NCI-H187 (cell line): Measurements from ENCODE around the gene NIP7.
"Not testable (repeated sequence)": the region's sequence is repeated elsewhere in the genome, so short reads cannot be mapped to it uniquely, and the experiment has no call there.

Experiments used
- DNase-seq, 2 experiments: peaks; one replicate each; lab custom pipeline; 2025; lab: John Stamatoyannopoulos, UW

Gene NIP7

GRCh38 chr16:69345923-69346322 is 6.4 kb downstream of the NIP7 start:
- DNase-seq, result no peak

- no peak for DNase-seq
Observed at GRCh38 chr16:69346683-69347082, 7.1 kb downstream of the NIP7 start.

DNA sequence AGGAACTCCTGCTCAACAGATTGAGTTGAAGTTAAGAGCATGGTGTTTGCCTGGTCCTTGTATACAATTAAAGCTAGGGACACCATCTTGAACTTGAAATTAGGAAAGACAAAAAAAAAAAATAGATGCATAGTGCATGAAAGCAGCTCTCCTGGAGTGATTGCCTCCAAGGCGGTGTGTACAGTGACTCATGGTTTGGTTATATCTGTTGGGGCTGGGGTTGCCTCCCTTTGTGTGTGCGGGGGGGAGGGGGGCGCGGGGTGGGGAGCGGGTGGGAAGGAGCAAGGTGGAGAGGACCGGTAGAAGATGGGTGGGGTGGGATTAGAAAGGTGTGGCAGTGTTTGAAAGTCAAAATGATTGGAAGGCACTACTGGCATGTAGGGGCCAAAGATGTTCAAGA is 8.7 kb downstream of the NIP7 start:
- DNase-seq, result no peak

DNA sequence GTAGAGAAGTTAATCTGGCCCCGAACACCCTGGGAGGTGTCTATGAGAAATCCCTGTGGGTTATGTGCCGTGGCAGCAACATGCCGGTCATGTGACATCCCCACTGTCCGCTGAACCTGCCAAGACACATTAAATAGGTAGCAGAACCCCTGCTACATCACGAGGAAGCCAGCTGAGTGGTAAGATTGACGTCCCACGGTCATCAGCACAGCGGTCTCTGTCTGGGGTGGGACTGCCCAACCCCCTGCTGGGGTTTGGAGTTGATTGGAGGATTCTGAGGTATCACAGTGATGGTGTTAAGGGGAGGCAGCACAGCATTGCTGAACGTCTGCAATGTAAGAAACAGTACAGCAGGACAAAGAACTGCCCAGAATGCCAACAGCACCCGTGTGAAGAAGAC is 10.0 kb downstream of the NIP7 start:
- no peak for DNase-seq

DNA sequence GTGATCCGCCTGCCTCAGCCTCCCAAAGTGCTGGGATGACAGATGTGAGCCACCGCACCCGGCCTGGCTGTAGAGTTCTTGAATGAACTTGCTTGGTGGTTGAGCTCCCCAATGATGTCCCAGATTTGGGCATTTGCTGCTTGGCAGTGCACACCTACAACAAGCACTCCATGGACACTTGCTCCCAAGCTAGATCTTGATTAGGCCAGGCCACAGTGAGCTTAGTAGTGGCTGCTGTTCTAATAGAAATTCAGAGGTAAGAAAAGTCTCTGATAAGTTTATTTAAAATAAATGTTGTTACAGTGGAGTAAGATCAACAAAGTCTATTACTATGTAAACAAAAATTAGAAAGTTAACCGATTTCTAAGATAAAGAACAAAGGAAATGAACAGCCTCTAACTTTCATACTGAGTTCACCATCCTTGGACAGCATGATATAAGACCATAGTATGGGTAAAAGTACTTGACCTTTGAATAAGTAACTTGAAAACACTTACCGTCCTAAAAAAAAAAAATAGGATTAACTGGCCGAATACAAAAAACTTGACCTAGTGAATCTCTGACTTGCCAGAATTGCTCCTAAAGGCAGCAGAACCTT is 11.1 kb downstream of the NIP7 start:
- no peak for DNase-seq

DNA sequence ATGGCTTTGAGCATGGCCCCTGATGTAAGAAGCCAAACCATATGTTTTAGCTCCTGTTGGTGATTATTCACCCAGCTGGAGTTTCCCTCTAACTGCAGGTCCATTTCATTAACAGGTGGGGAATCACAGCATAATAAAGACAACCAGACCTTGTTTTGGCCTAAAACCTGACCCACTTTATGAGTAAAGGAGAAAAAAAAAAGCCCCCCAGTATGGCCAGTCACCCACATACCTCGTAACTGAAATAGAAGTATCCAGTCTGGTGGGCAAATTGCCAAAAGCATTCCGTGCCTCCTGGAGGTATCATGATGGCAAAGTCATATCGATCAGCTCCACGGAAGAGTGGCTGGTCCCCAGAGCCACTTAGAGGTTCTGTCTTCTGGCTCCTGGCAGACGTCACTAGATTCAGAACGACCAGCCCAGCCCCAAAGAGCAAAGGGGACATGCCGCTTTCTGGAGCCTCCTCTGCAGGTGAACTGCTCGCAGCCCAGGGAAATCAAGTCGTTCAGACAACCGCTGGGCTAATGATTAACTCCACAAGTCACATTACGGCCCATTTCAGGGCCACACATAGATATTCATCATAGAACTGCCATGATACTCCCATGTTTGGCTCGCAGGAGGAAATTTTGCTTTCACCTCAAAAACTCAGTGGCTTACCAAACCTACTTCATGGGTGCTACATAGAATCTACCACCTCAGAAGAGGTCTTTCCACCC is 11.9 kb downstream of the NIP7 start, which contains the start of gene TMED6:
TMED6 (minus strand) TSS at position 478 of the 719 bp plus-strand sequence; CDS start at position 445, 33 bp downstream.
- DNase-seq, result no peak

GRCh38 chr16:69360070-69360469 is 20.5 kb downstream of the NIP7 start:
- not testable (repeated sequence) for DNase-seq

- no peak for DNase-seq
Observed at GRCh38 chr16:69363281-69363717, 23.7 kb downstream of the NIP7 start.

GRCh38 chr16:69364088-69364487 is 24.5 kb downstream of the NIP7 start:
- no peak for DNase-seq

GRCh38 chr16:69365901-69366300 is 26.3 kb downstream of the NIP7 start:
- no peak for DNase-seq

- DNase-seq, result no peak
Observed at GRCh38 chr16:69366431-69366830, 26.9 kb downstream of the NIP7 start.

DNA sequence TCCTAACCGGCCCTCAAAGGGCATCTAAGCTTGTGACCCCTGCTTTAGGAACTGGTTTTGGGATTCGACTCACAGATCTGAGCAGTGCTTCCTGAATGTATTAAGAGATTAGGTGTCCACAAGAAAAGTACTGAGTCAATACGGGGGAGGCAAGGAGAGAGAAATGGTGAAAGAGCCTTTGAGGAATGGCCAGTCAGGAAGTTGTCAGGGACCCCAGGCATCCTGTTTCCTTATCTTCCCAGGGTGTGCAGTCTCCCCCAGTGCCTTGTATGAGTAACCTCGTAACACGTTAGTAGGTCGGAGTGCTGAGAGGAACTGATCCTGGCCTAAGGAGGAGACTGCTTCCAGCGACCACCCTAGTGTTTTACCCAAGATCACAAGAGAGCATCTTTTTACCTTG is 28.4 kb downstream of the NIP7 start:
- DNase-seq, result no peak

DNA sequence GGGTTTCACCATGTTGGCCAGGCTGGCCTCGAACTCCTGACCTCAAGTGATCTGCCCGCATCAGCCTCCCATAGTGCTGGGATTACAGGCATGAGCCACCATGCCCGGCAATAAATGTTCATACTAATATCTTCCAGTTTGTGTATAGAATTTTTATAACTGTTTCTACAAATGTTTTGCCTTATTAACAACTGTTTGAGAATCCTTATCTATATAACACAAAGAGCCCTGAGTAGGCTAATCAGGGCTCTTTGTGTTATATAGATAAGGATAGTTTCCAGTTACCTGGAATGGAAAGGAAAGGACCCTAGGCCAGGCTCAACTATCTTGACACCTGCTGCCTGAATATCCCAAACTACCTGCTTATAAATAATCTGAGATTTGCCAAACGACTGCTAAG is 29.3 kb downstream of the NIP7 start:
- DNase-seq, result no peak

DNA sequence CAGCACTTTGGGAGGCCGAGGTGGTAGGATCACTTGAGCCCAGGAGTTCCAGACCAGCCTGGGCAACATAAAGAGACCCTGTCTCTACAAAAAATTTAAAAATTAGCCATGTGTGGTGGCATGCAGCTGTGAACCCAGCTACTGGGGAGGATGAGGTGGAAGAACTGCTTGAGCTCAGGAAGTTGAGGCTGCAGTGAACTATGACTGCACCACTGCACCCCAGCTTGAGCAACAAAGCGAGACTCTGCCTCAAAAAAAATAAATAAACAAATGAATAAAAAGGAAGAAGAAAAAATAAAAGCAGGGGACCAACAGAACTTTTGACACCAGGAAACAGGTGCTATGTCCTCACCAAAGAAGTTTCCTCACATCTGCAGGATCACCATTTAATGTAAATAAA is 32.0 kb downstream of the NIP7 start:
- no peak for DNase-seq

DNA sequence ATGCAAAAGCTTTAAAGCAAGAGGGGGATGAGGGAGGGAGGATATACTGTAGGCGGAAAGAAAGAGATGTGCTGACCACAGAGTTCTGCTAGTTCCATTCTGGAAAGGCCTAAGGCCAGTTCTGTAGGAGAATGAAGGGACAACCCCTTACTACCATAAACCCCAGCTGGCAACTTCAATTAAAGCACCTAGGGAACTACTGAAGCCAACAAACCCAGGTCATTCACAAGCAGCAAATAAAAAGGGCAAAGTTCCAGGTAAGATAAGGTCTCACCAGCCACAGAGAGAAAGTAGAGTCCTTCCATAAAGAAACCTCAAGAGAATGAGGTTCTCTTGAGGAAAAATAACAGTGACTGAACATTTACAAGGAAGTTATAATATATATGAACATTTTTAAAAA is 33.4 kb downstream of the NIP7 start:
- DNase-seq, result no peak

DNA sequence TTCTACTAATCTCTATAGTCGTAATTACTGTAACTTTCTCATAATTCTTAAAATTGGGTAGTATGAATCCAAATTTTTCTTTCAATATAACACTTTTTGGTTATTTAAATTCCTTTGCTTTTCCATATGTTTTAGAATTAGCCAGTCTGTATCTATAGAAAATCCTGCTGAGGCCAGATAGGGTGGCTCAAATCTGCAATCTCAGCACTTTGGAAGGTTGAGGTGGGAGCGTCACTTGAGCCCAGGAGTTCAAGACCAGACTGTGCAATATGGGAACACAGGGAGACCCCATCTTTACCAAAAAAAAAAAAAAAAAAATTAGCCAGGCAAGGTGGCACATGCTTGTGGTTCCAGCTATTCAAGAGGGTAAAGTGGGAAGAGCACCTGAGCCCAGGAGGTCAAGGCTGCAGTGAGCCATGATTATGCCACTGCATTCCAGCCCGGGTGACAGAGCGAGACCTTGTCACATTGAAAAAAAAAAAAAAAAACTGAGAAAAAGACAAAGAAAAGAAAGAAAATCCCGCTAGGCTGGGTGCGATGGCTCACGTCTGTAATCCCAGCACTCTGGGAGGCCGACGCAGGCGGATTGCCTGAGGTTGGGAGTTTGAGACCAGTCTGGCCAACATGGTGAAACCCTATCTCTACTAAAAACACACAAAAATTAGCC is 37.0 kb downstream of the NIP7 start:
- no peak for DNase-seq

- DNase-seq, result no peak
Observed at GRCh38 chr16:69378036-69378435, 38.5 kb downstream of the NIP7 start.

- DNase-seq, result no peak
Observed at GRCh38 chr16:69378760-69379159, 39.2 kb downstream of the NIP7 start.

GRCh38 chr16:69381231-69381630 is 41.7 kb downstream of the NIP7 start:
- DNase-seq, result no peak

DNA sequence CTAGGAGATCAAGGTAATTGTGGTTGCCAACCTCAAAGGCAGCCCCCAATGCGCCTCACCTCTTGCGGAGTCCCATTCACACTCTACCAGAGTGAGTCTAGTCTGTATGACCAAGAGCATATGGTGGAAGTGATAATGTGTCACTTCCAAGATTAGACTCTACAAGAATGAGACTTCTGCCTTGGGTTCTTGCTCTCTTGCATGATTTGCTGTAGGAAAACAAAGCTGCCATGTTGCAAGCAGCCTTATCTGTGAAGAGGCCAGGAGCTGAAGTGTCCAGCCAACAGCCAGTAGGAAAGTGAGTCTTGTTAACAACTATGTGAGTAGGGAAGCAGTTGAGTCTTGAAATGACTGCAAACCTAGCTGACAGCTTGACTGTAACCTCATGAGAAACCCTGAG is 42.8 kb downstream of the NIP7 start:
- no peak for DNase-seq

DNA sequence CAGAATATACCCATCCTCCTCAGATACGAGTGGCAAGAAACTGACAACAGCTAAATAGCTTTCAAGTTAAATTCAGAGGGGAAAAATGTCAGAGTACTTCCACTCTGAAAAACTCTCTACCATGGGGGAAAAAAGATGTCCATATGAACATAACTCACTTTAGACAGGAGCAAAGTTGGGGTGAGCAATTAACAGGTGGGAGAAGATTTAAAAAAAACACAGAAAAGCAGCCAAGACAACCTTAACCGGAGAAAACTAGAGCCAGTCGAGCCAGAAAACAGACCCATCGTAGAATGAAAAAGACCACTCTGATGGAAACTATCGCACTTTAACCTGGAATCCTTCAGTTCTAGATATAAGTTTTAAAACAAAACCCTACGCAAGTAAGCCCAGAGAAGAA is 45.4 kb downstream of the NIP7 start:
- DNase-seq, result no peak

- no peak for DNase-seq
Observed at GRCh38 chr16:69386596-69386995, 47.0 kb downstream of the NIP7 start.
